CD4-positive, alpha-beta T cell treated with Interleukin-17A for 1 hour (primary cell): ENCODE measurements around the gene CPEB1.
"Not testable (repeated sequence)": the region's sequence is repeated elsewhere in the genome, so short reads cannot be mapped to it uniquely, and the experiment has no call there.

Experiments
- DNase-seq: peaks from one replicate; pipeline ENCODE4 v3.0.0-alpha.2; 2020

CPEB1 gene

GRCh38 chr15:82648257-82649103, 1.3 kb upstream of the CPEB1 start:
- no peak for DNase-seq

- DNase-seq, result peak; percentile 33
Measured at GRCh38 chr15:82647835-82648256, 683 bp upstream of the CPEB1 start.

GRCh38 chr15:82646250-82647044, 716 bp downstream of the CPEB1 start:
- DNase-seq, result no peak

GRCh38 chr15:82644967-82645852, 2.0 kb downstream of the CPEB1 start:
- not testable (repeated sequence) for DNase-seq

DNA sequence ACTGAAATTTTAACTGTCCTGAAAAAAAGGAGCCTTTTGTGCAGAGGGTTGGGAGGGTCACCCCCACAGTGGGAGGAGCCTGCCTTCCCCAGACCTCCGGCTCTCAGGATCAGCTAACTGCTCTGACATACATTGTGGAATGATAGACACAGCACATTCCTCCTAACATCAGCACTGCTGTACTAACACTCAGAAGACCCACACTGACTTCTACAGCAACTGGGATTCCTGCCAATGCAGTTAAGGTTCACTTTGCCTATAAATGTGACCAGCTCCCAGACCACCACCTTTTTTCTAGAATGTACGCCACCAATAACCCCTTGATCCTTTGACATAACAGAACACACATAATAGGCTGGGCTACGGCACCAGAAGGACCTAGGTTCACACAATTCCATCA, 3.2 kb downstream of the CPEB1 start:
- DNase-seq, result no peak

GRCh38 chr15:82642656-82643055, 4.5 kb downstream of the CPEB1 start:
- no peak for DNase-seq

DNA sequence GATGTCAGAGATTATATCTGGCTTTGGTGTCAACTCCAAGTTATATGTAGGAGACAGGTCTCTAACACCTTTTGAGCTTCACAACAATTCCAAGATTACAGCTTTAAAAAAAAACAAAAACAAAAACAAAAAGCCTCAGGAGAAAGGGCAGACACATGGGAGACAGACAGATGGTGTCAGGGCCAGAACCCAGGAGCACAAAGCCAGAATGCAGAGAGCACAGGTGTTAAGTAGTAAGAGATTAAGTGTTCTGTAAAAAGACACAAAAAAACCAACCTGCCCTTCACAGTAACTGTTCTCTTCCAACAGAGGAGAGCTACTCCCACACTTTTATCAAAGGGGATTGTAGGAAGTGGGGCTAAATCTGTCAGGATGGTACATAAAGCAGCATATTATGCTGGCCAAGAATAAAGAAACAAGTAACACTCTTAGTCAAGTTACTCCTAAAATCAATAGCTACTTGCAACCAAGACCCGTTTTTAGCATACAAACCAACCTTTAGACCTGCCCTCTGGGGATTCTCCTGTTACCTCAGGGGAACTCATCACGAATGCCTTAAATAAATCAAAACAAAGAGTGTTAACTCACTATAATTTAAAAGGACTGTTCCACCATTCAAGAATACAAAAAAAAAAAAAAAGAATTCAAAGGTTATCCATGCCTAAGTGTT, 5.9 kb downstream of the CPEB1 start:
- DNase-seq, result no peak

- no peak for DNase-seq
Measured at GRCh38 chr15:82640672-82641071, 6.5 kb downstream of the CPEB1 start.

- DNase-seq, result no peak
Measured at GRCh38 chr15:82635798-82636197, 11.4 kb downstream of the CPEB1 start.

DNA sequence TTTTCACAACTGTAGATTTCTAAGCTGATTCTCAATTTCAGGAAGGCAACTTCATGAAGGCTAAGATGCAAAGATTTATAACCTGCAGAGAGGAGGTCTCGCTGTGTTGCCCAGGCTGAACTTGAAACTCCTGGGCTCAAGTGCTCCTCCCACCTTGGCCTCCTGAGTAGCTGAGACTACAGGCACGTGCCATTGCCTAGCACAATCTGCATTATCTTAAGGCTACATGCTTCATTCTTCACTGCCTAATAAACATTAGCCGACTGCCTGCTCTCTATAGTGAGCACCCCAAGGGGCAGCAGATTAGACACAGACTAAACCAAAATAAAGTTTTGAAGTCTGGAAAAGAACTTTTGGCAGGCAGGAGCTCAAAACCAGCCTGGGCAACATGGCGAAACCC, 17.1 kb downstream of the CPEB1 start:
- DNase-seq, result no peak

- no peak for DNase-seq
Measured at GRCh38 chr15:82625136-82625535, 22.0 kb downstream of the CPEB1 start.

GRCh38 chr15:82624438-82624837, 22.7 kb downstream of the CPEB1 start:
- DNase-seq, result no peak

GRCh38 chr15:82624008-82624407, 23.2 kb downstream of the CPEB1 start:
- DNase-seq, result no peak

DNA sequence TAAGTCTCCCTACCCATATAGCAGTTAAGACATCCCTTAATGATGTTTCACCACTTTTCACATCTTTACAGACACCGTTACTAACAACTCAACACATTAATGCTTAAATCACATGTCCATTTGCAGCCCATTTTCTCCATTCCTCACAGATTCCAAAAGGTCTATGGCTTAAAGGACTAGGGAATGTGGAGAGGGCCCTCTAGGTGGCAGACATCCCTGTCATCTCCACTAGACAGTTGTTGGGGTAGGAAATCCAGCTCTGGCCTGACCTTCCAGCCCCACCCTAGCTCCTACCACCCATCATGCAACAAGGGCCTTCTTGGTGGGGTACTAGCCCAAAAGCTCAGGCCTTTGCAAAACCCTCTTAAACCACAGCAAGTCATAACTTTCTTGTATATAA, 25.2 kb downstream of the CPEB1 start:
- DNase-seq, result no peak

DNA sequence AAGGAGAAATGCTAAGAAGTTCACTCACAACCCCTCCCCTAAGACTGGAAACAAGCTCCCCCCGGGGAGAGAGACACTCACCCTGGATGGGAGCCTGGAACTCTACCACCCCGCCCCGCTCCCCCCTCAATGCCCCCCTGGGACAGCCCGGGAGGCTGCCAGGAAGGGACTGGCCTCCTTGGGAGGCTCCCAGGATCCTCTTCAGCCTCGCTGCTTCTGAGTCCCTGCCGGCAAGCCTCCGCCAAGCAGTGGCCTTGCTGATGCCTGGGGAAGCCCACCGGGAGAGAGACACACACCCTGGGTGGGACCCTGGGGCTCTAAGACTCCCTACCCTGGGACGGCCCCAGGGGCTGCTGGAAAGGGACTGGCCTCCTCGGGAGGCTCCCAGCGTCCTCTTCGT, 33.4 kb downstream of the CPEB1 start:
- no peak for DNase-seq

DNA sequence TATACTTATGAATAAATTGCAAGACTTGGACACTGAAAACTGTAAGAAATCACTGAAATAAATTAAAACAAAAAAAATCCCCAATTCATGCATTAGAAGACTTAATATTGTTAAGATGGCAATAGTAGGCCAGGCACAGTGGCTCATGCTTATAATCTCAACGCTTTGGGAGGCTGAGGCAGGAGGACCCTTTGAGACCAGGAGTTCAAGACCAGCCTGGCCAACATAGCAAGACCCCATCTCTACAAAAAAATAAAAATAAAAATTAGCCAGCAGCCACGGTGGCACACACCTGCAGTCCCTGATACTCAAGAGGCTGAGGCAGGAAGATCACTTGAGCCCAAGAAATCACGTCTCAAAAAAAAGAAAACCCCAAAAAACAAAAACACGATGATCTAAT, 35.8 kb downstream of the CPEB1 start:
- no peak for DNase-seq

GRCh38 chr15:82602195-82602594, 45.0 kb downstream of the CPEB1 start:
- DNase-seq, result no peak

- DNase-seq, result no peak
Measured at GRCh38 chr15:82599862-82600261, 47.3 kb downstream of the CPEB1 start.

- no peak for DNase-seq
Measured at GRCh38 chr15:82597815-82598214, 49.3 kb downstream of the CPEB1 start.

- no peak for DNase-seq
Measured at GRCh38 chr15:82595766-82596165, 51.4 kb downstream of the CPEB1 start.

- no peak for DNase-seq
Measured at GRCh38 chr15:82595203-82595602, 52.0 kb downstream of the CPEB1 start.

GRCh38 chr15:82587805-82588204, 59.4 kb downstream of the CPEB1 start:
- no peak for DNase-seq

- no peak for DNase-seq
Measured at GRCh38 chr15:82585072-82585471, 62.1 kb downstream of the CPEB1 start.
